HG02623 (cell line): Measurements from ENCODE around the gene NGB.
"Not testable (repeated sequence)": the region's sequence is repeated elsewhere in the genome, so short reads cannot be mapped to it uniquely, and the experiment has no call there.

ENCODE experiments used
- ATAC-seq: cut with Tn5 transposase; IDR thresholded peaks from one replicate; pipeline ENCODE4 v1.9.1; 2021; ENCODE audit warnings: moderate library complexity; ENCODE audit not compliant: unreplicated experiment

NGB gene, protein sequence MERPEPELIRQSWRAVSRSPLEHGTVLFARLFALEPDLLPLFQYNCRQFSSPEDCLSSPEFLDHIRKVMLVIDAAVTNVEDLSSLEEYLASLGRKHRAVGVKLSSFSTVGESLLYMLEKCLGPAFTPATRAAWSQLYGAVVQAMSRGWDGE

GRCh38 chr14:77271113-77271710, at the start of gene NGB:
TSS of gene NGB (minus strand) at chr14:77271206. CDS start at chr14:77270937, 269 bp downstream.
- ATAC-seq: no peak

- peak; percentile 60 for ATAC-seq
Measured at GRCh38 chr14:77320238-77320935, 49.4 kb upstream of the NGB start, which contains the start of gene POMT2. TSS of gene POMT2 (minus strand) at chr14:77320883. CDS start at chr14:77320681, 202 bp downstream.

DNA sequence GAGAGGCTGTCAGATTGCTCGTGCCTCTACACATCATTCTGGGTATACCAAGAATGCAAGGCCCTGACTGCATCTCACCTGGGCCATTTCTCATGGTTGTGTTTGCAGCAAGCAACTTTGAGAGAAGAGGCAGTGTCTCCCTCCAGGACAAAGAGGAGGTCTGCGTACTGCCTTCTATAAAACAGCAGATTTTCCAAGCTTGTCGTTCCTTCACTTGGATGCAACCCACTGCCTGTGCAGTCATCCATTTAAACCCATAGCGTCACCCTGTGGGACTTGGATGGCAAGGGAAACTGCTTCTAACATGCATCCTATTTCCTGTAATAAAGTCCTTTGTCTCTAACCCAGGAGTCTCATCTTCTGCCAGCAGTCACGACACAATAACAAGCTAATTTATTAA, 48.4 kb upstream of the NGB start:
- no peak for ATAC-seq

GRCh38 chr14:77318756-77319155, 47.8 kb upstream of the NGB start:
- not testable (repeated sequence) for ATAC-seq

- no peak for ATAC-seq
Measured at GRCh38 chr14:77318006-77318553, 47.1 kb upstream of the NGB start.

GRCh38 chr14:77316872-77317301, 45.9 kb upstream of the NGB start:
- ATAC-seq: no peak

- no peak for ATAC-seq
Measured at GRCh38 chr14:77316195-77316505, 45.1 kb upstream of the NGB start.

GRCh38 chr14:77314539-77315457, 43.8 kb upstream of the NGB start:
- no peak for ATAC-seq

DNA sequence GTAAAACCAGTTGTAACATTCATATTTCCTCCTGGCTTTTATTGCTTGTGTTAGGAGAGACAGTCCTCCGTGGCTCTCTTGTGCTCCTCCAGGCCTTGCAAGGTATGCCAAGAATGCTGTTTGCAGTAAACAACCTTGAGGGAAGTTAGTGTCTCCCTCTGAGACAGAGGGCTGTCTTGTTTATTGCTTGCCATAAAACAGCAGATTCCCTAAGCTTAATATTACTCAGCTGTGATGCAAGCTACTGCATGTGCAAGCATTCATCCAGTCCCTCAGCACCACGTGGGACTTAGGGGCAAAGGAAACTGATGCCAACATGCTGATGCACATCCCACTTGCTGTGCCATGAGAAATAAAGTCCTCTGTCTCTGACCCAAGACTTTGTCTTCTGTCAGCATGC, 43.0 kb upstream of the NGB start:
- no peak for ATAC-seq

- no peak for ATAC-seq
Measured at GRCh38 chr14:77313371-77313770, 42.4 kb upstream of the NGB start.

DNA sequence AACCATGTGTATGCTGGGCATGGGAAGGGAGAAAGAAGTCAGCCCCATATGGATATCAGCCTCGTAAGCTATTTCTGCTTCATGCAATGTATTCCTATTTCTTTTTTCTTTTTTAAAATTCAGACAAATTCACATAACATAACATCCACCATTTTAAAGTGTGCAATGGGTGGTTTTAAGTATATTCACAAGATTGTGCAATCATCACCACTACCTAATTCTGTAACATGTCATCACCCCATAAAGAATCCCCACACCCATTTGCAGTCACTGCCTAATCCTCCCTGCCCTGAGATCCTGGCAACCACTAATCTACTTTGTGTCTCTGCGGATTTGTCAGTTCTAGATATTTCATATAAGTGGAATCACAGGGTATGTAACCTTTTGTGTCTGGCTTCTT, 40.2 kb upstream of the NGB start:
- no peak for ATAC-seq

DNA sequence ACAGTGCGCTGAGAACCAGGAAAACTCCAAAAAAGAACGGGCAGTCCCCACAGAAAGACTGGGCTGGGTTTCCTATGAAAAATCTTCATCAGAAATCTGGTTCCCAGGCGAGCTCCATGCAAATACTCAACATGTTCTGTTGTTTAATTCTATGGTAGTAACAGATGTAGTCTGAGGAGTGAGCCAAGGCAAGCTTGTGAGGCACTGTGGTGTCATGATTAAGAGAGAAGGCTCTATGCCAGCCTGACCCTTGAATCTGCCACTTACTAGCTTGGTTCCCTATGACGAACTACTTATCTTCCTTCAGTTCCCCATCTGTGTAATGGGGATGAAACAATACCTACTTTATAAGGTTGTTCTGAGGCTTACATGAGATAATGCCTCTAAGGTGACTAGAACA, 39.0 kb upstream of the NGB start:
- ATAC-seq: no peak

DNA sequence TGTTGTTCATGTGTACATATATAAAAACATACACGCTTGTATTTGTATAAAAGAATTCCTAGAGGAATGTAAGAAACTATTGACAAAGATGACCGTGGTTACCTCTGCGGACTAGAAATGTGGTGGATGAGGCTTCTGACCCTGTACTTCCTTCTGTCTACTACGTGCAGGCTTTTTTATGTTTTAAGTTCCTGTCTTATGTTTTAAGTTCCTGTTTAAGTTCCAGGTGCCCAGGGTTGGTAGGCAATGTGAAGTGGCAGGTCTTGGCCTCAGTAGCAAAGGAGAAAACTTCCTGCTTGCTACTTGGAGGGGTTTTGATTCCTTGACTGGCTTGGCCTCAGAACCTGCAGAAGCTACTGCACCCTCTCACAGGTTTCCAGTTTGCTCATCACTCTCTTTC, 38.1 kb upstream of the NGB start:
- no peak for ATAC-seq

DNA sequence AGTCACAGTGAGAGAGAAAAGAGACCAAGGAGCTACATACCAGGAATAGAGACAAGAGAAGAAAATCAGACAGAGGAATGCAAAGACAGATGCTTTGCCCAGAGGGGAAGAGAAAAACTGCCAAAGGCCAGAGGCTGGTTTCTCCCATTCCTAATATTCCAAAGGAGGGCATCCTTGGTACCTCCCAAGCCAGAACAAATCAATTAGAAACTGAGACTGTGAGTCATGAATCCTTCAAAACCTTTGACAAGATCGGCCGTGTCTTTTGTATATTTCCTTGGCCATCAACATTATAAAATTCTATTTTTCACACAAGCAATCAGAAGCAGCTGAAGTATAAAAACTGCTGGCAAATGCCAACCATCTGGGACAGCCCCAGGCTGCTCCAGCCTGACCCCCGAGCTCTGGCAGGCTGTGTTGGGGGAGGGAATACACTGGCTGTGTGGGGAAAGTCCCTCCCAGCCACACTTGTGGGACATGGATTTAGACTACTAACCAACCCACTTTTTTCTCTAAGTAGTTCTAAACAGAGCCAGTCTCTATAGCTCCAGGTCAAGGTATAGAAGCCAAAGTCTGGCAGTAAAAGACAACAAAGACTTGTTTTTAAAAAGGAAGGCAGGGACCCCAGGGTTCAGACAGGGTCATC, 36.0 kb upstream of the NGB start:
- ATAC-seq: no peak

DNA sequence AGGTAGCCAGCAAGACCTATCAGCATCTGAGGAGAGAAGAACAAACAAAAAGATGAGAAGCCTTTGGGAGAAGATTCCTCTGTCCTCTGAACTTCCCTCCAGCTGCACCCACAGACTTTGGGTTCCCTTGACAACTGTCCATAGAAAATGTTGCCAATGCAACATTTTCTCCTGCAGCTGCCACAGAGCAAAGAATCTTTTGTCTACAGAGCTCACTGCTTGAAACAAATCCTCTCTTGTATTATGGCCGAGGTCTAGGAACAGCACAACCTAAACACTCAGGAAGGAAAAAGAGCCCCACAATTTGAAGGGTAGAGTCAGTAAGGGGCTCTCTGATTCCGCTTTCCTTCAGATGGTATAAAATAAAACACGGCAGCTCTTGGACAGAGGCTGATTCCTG, 35.4 kb upstream of the NGB start:
- no peak for ATAC-seq

- ATAC-seq: no peak
Measured at GRCh38 chr14:77305696-77306095, 34.7 kb upstream of the NGB start.

DNA sequence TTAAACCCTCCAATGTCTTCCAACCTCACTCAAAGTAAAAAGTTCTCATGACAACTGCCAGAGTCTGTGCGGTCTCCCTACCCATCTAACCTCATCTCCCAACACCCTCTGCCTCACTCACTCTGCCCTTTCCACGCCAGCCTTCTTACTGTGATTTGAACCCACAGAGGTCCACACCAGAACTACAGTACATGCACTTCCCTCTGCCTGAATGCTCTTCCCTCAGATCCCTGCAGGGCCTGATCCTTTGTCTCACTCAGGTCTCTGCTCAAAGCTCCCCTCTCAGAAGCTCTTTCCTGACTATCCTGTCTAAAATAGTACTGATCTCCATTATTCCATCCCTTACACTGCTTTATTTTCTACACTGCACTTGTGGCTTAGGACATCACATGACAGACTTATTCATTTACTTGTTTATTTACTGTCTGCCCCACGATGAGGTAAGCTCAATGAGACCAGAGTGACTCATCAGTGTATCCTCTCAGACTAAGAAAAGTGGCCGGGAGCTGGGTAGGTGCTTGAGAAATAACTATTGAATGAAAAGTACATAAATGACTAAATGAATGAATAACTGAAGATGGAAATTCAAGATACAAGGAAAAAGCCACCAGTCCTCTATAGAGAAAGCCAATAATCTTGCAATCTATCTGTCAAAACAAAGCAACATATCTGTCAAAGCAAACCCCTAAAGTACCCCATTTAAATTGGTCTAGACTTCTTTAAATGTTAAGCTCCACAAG, 32.6 kb upstream of the NGB start:
- ATAC-seq: peak; percentile 66

DNA sequence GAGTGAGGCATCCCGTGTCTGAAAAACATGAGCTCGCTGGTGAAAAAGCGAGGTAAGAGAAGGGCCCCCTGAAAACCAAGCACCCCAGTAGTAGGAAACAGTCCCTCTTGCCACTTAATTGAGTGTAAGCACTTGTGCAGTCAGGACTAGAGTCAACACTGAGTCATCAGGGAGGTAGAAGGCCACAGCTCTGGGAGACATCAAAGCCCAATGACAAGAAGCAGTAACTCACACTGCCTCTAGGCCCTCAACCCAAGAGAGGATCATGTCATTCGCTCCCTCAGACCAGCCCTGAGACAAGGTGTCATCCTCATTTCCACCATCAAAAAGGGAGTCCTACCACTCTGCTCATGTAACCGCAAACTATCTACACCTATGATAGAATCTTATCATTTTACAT, 31.9 kb upstream of the NGB start:
- ATAC-seq: no peak

GRCh38 chr14:77301103-77301502, 30.1 kb upstream of the NGB start:
- no peak for ATAC-seq

DNA sequence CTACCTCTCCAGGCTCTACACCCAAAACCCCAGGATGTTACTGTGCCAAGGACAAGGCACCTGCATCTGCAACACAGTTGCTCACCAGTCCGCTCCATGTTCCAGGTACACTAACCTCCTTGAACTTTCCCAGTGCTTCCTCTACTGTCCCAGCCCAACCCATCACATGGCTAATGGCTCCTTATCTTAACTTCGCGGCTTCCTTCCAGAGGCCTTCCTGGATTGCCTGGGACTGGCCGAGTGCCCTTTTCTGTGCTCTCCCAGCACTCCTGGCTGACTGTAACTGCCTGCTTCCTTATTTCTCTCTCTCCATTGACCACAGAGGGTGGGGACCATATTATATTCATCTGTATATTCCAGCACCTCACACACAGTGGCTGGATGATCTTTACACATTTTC, 28.8 kb upstream of the NGB start:
- no peak for ATAC-seq
